Measurements from ENCODE around the gene CFAP43.

CFAP43 gene

GRCh38 chr10:104081998-104082397 is 150.2 kb downstream of the CFAP43 start:
- TF ChIP-seq CSRNP3 (CRISPR knock-in tag; IDR thresholded peaks at IDR 0.05) (no peak), TCF4 (CRISPR knock-in tag; IDR thresholded peaks at IDR 0.05; ENCODE audit: borderline replicate concordance) (no peak), ZNF8 (CRISPR knock-in tag; IDR thresholded peaks at IDR 0.05) (no peak), BACH2 (CRISPR knock-in tag; IDR thresholded peaks at IDR 0.05; ENCODE audit: borderline replicate concordance) (no peak), ESRRG (CRISPR knock-in tag; IDR thresholded peaks at IDR 0.05) (no peak), ZFP3 (CRISPR knock-in tag; IDR thresholded peaks at IDR 0.05) (no peak), CREB5 (CRISPR knock-in tag; IDR thresholded peaks at IDR 0.05; ENCODE audit: low read depth) (no peak)
- no peak for ATAC-seq

GRCh38 chr10:104080762-104081161 is 151.4 kb downstream of the CFAP43 start:
- peak; percentile 63 for ATAC-seq
- TF ChIP-seq ZNF565 (CRISPR knock-in tag; conservative IDR thresholded peaks at IDR 0.05; ENCODE audit: low read depth), result no peak
- no peak for TF ChIP-seq ZNF70 (CRISPR knock-in tag; IDR thresholded peaks at IDR 0.05)
- TF ChIP-seq ISL1 (CRISPR knock-in tag; IDR thresholded peaks at IDR 0.05), result no peak
- no peak for TF ChIP-seq GLIS3 (CRISPR knock-in tag; IDR thresholded peaks at IDR 0.05)
- TF ChIP-seq BACH2 (CRISPR knock-in tag; IDR thresholded peaks at IDR 0.05; ENCODE audit: borderline replicate concordance), result no peak
- no peak for TF ChIP-seq ZNF8 (CRISPR knock-in tag; IDR thresholded peaks at IDR 0.05)
- no peak for TF ChIP-seq PPARA (CRISPR knock-in tag; IDR thresholded peaks at IDR 0.05; ENCODE audit: borderline replicate concordance)
- no peak for TF ChIP-seq TOX (CRISPR knock-in tag; IDR thresholded peaks at IDR 0.05; ENCODE audit: borderline replicate concordance)
- no peak for TF ChIP-seq CREB5 (CRISPR knock-in tag; IDR thresholded peaks at IDR 0.05; ENCODE audit: low read depth)
- TF ChIP-seq ZFP3 (CRISPR knock-in tag; IDR thresholded peaks at IDR 0.05), result no peak
- no peak for TF ChIP-seq TSHZ2 (CRISPR knock-in tag; IDR thresholded peaks at IDR 0.05)
- TF ChIP-seq RARB (CRISPR knock-in tag; IDR thresholded peaks at IDR 0.05), result no peak
- TF ChIP-seq ARNTL (CRISPR knock-in tag; IDR thresholded peaks at IDR 0.05; ENCODE audit: borderline replicate concordance, low read depth), result no peak
- TF ChIP-seq PATZ1 (CRISPR knock-in tag; IDR thresholded peaks at IDR 0.05; ENCODE audit: borderline replicate concordance), result no peak
- TF ChIP-seq ESRRG (CRISPR knock-in tag; IDR thresholded peaks at IDR 0.05), result no peak
- TF ChIP-seq SNAI2 (CRISPR knock-in tag; IDR thresholded peaks at IDR 0.05), result no peak
